Nephron progenitor cell (in vitro differentiated cells): ENCODE measurements around the gene LASP1.

Experiments used
- DNase-seq: peaks from one replicate; pipeline ENCODE4 v3.0.0; 2021
- H3K27ac Mint-ChIP-seq: 2 replicates; pipeline ENCODE4 v1.8.0; 2021; ENCODE audit warnings: mild to moderate bottlenecking, moderate library complexity, mixed read lengths
- H3K27me3 Mint-ChIP-seq: 2 replicates; pipeline ENCODE4 v1.8.0; 2021; ENCODE audit warnings: mild to moderate bottlenecking, low read depth, mixed read lengths; ENCODE audit not compliant: poor library complexity
- H3K36me3 Mint-ChIP-seq: 2 replicates; pipeline ENCODE4 v1.8.0; 2021; ENCODE audit warnings: low read depth, mixed read lengths
- H3K4me1 Mint-ChIP-seq: 2 replicates; pipeline ENCODE4 v1.8.0; 2021; ENCODE audit warnings: mixed read lengths
- H3K4me3 Mint-ChIP-seq: 2 replicates; pipeline ENCODE4 v1.8.0; 2021; ENCODE audit warnings: mild to moderate bottlenecking, moderate library complexity, mixed read lengths
- H3K9me3 Mint-ChIP-seq: 2 replicates; pipeline ENCODE4 v1.8.0; 2021; ENCODE audit warnings: mild to moderate bottlenecking, moderate library complexity, mixed read lengths
- CTCF ChIP-seq: fragments of 200-600 bp; sonication (generic); IDR thresholded peaks from 2 replicates; pipeline ENCODE4 v1.5.0; 2021; ENCODE audit warnings: antibody characterized with exemption

LASP1 gene

DNA sequence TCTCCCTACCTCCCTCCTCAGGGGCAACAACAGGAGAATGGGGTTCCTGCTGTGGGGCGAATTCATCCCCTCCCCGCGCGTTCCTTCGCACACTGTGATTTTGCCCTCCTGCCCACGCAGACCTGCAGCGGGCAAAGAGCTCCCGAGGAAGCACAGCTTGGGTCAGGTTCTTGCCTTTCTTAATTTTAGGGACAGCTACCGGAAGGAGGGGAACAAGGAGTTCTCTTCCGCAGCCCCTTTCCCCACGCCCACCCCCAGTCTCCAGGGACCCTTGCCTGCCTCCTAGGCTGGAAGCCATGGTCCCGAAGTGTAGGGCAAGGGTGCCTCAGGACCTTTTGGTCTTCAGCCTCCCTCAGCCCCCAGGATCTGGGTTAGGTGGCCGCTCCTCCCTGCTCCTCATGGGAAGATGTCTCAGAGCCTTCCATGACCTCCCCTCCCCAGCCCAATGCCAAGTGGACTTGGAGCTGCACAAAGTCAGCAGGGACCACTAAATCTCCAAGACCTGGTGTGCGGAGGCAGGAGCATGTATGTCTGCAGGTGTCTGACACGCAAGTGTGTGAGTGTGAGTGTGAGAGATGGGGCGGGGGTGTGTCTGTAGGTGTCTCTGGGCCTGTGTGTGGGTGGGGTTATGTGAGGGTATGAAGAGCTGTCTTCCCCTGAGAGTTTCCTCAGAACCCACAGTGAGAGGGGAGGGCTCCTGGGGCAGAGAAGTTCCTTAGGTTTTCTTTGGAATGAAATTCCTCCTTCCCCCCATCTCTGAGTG lies 49.6 kb downstream of the LASP1 start:
- DNase-seq = no peak
- H3K4me3 Mint-ChIP-seq = no peak overlapping the region
- no peak for TF ChIP-seq CTCF
- no peaks in the 10 kb centered on the region for H3K27me3 Mint-ChIP-seq
- H3K4me1 Mint-ChIP-seq = peaks cover 35% of the 10 kb centered on the region
- no peak overlapping the region for H3K27ac Mint-ChIP-seq
- no peaks in the 10 kb centered on the region for H3K9me3 Mint-ChIP-seq
- H3K36me3 Mint-ChIP-seq = peaks cover 32% of the 10 kb centered on the region

- Mint-ChIP-seq H3K27ac (peak overlapping the region; percentile 83), H3K4me1 (peaks cover 40% of the 10 kb centered on the region), H3K27me3 (no peaks in the 10 kb centered on the region), H3K36me3 (peaks cover 29% of the 10 kb centered on the region), H3K4me3 (no peak overlapping the region), H3K9me3 (no peaks in the 10 kb centered on the region)
- DNase-seq = no peak
- TF ChIP-seq CTCF = no peak
Measured at GRCh38 chr17:38920374-38921291, 50.8 kb downstream of the LASP1 start.

- H3K27ac Mint-ChIP-seq = peak overlapping the region; percentile 68
- H3K9me3 Mint-ChIP-seq = no peaks in the 10 kb centered on the region
- no peak overlapping the region for H3K4me3 Mint-ChIP-seq
- DNase-seq = no peak
- peaks cover 50% of the 10 kb centered on the region for H3K4me1 Mint-ChIP-seq
- no peaks in the 10 kb centered on the region for H3K27me3 Mint-ChIP-seq
- H3K36me3 Mint-ChIP-seq = peaks cover 20% of the 10 kb centered on the region
- no peak for TF ChIP-seq CTCF
Measured at GRCh38 chr17:38921756-38922411, 52.0 kb downstream of the LASP1 start.

DNA sequence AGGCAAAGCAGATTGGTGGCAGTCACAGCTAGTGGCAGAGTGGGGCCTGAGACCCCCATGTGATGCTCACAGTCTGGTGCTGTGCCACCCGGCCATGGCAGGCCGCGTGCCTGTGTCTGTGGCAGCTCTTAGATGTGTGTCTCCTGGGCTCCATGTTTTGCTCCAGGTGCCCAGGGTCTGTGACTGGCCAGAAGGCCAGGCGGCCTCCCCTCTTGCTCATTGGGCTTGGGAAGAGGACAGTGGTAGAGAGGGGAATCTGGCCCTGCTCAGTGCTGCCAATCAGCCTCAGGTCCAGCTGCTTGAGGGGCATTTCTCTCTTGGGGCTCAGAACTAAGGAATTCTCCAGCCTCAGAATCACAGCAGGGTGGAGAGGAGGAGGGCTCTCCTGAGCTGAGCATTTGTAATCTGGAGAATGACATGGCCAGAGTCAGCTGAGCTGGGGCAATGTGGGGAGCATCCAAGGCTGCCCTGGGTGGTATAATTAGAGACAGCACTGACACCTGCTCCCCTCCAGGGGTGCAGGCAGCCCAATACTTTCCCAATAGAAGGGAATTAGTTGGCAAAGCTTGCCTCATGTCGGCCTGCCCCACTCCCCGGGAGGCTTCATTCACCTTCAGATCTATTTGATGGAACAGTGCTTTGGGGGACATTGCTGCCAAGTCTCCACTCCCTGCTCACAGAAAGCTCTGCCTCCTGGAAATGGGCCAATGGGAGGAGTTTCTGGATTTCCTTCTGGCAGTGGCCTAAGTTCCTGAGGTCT lies 52.9 kb downstream of the LASP1 start:
- Mint-ChIP-seq H3K4me1 (peaks cover 48% of the 10 kb centered on the region), H3K36me3 (peaks cover 14% of the 10 kb centered on the region), H3K9me3 (no peaks in the 10 kb centered on the region), H3K27me3 (no peaks in the 10 kb centered on the region), H3K4me3 (no peak overlapping the region), H3K27ac (peak overlapping the region; percentile 36)
- no peak for DNase-seq
- no peak for TF ChIP-seq CTCF

DNA sequence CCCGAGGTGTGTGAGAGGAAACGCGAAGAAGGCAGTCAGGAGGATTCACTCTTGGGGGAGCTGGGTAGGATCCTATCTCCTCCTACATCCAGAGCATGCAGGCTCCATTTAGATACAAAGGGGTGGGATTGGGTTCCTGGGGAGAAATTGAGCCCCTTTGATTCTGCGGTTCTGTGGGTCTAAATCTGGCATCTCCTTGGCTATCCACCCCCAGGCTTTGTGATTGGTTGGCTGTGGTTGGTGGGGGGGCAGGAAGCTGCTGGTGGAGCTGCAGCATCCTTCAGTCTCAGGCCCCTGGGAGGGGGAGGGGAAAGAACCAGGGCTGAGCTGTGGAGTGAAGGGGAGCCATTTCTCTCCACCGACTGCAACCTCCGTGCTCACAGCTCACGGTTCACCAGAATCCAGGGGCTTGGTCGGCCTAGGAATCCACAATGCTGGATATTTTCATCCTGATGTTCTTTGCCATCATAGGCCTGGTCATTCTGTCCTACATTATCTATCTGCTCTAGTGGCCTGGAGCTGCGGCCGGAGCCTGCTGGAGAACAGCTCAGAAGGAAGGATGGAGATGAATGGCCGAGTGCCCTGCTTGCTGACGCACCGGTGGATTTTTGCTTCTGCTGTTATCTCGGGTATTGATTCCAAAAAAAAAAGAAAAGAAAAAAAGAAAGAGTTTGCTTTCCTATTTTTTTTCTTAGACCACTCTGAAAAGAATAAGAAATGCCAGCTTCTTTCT lies 55.6 kb downstream of the LASP1 start, which contains the start of gene LASP1NB:
Gene LASP1NB, plus strand, starts transcription at position 352 of the 733 bp plus-strand sequence.
- H3K27ac Mint-ChIP-seq = peak within 1 kb of the TSS; percentile 28
- H3K4me1 Mint-ChIP-seq = peaks cover 40% of the 10 kb centered on the region
- no peak for TF ChIP-seq CTCF
- H3K27me3 Mint-ChIP-seq = no peaks in the 10 kb centered on the region
- DNase-seq = peak; percentile 65
- H3K9me3 Mint-ChIP-seq = no peaks in the 10 kb centered on the region
- H3K36me3 Mint-ChIP-seq = no peaks in the 10 kb centered on the region
- peak within 1 kb of the TSS; percentile 80 for H3K4me3 Mint-ChIP-seq
